Measurements from ENCODE around the gene TFEB.

DNA sequence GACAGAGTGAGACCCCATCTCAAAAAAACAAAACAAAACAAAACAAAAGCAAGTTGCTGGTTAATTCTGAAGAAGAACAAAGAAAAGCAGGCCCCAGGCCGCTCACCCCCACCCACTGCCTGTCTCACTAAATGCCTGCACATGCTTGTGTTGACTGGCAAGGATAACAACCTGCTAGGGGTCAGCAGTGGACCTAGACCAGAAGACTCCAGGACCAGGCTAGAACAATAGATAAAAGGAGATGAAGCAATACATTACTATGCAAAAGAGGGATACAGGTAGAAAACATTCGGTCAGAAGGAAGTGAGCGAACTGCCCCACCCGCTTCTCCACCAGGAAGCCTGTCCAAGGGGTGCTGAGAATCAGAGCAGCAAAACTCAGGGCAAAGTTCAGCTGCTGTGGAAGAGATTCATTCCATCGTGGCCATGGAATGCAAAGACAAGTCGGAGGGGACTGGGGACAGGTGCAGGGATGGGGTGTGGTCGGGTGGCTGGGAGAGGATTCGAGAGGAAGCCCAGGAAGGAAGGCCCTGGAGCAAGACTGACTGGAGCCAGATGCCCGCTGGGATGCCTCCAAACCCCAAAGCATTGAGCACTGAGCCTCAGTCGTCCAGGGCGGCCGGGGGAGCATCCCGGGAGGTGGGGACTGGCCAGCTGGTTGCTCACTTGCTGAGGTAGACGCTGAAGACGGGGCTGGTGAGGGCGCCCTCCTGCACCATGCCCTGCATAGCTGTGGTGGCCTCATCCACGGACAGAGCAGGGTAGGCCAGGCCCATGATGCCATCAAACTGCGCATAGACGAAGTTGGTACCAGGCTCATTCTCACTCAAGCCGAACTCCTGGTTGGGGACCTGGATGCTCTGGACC, 6.5 kb upstream of the TFEB start:
- TF ChIP-seq, protein P1, sequence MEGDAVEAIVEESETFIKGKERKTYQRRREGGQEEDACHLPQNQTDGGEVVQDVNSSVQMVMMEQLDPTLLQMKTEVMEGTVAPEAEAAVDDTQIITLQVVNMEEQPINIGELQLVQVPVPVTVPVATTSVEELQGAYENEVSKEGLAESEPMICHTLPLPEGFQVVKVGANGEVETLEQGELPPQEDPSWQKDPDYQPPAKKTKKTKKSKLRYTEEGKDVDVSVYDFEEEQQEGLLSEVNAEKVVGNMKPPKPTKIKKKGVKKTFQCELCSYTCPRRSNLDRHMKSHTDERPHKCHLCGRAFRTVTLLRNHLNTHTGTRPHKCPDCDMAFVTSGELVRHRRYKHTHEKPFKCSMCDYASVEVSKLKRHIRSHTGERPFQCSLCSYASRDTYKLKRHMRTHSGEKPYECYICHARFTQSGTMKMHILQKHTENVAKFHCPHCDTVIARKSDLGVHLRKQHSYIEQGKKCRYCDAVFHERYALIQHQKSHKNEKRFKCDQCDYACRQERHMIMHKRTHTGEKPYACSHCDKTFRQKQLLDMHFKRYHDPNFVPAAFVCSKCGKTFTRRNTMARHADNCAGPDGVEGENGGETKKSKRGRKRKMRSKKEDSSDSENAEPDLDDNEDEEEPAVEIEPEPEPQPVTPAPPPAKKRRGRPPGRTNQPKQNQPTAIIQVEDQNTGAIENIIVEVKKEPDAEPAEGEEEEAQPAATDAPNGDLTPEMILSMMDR (IDR thresholded peaks at IDR 0.05): no peak
- TF ChIP-seq EZH2 (IDR thresholded peaks at IDR 0.05): no peak
